ENCODE measurements around the gene NOC2L.

DNA sequence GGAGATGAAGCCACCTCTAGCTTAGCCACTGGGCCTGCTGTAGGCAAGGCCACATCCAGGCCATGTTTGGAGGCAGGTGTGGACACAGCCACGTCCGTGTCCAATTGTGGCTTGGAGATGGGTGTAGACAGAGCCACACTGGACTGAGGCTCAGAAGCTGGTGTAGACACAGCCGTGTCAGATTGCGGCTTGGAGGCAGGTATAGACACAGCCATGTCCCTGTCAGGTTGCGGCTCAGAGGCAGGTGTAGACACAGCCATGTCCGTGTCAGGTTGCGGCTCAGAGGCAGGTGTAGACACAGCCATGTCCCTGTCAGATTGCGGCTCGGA, 20.7 kb upstream of the NOC2L start:
- TF ChIP-seq POLR2A (IDR thresholded peaks at IDR 0.05; ENCODE audit: low read length) (no peak), GATA1 (IDR thresholded peaks at IDR 0.05; ENCODE audit: low read depth, low read length) (no peak)
